T-helper 2 cell treated with Interferon-gamma antibody and Interleukin-4, amounts not matched to agents 5 μg/mL and 100 μg/mL, for 36 hours (primary cell): ENCODE results near the gene JPT1.

Experiments
- DNase-seq: peaks from one replicate; pipeline ENCODE4 v3.0.0; 2021; ENCODE audit warnings: low spot score
- H3K27ac Mint-ChIP-seq: one replicate; pipeline ENCODE4 v1.8.0; 2021; ENCODE audit warnings: mild to moderate bottlenecking, mixed read lengths
- H3K27me3 Mint-ChIP-seq: one replicate; pipeline ENCODE4 v1.8.0; 2021; ENCODE audit warnings: low read depth, mixed read lengths
- H3K36me3 Mint-ChIP-seq: one replicate; pipeline ENCODE4 v1.8.0; 2021; ENCODE audit warnings: low read depth, mixed read lengths
- H3K4me1 Mint-ChIP-seq: one replicate; pipeline ENCODE4 v1.8.0; 2021; ENCODE audit warnings: low read depth, mixed read lengths
- H3K4me3 Mint-ChIP-seq: one replicate; pipeline ENCODE4 v1.8.0; 2022; ENCODE audit warnings: mild to moderate bottlenecking, moderate library complexity, mixed read lengths
- H3K9me3 Mint-ChIP-seq: one replicate; pipeline ENCODE4 v1.8.0; 2021; ENCODE audit warnings: mixed read lengths

Gene JPT1, protein sequence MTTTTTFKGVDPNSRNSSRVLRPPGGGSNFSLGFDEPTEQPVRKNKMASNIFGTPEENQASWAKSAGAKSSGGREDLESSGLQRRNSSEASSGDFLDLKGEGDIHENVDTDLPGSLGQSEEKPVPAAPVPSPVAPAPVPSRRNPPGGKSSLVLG

DNA sequence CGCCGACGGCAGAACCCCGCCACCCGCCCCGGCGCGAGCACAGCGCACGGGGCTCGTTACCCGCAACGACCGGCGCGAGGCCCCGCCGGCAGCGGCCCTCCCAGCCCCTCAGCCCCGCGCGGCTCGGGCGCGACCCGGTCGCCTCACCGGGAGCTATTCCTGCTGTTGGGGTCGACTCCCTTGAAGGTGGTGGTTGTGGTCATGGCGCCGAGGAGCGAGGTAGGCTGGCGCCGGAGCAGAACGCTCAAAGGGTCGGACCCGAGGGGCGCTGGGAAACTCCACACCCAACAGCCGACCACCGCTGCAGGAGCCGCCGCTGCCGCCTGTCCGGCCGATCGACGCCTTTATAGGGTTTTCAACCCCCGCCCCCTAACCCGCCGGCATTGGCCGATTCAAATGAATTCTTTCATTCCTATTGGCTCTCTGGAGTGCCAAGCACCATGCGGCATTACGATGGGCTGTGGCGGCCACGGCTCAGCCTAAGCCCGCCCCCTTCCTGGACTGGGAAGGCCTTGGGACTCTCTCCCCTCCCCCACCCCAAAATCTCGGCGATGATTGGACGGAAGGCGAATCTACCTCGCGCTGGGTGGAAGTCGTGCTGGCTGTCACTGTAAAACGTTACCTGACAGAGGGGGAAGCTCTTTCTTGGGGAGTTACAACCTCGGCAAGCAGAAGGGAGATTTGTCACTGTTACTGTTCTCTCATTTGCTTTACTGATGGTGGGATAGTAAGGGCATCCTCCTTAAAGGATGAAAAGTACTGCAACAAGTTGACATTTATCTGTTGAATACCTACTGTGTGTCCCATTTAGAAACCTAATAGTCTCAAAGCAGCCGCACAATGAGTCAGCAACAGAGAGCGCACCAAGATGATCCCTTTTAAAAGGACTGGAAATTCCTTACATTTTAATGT lies at the start of gene JPT1:
Gene JPT1, minus strand, starts transcription at position 318 of the 912 bp plus-strand sequence. Its CDS starts 115 bp downstream, at position 203.
- Mint-ChIP-seq H3K36me3 (peaks cover 15% of the 10 kb centered on the region), H3K27ac (peak within 1 kb of the TSS; percentile 95)

DNA sequence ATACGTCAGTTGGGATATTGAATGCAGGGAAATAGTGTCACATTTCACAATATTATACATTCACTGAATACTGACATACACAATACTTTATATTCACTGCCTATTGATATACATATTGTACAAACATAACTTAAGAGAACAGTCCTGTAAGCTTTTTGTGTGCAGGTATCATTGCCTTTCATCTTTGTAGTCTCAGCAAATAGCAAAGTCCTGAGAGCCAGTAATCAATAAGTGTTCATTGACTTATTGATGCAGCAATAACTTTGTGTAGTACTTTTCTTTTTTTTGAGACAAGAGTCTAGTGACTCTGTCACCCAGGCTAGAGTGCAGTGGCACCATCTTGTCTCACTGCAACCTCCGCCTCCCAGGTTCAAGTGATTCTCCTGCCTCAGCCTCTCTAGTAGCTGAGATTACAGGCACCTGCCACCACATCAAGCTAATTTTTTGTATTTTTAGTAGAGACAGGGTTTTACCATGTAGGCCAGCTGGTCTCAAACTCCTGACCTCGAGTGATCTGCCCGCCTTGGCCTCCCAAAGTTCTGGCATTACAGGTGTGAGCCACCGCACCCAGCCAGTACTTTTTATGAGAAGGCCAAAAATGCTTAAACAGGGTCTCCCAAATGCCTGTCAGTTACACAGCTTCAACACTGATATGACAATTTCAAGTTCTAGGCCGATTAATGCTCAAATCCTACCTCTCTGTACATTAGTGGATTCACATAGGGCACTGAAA lies 45.7 kb upstream of the JPT1 start:
- no peak overlapping the region for H3K27ac Mint-ChIP-seq
- no peaks in the 10 kb centered on the region for H3K36me3 Mint-ChIP-seq

More for the DNA sequence above, at the start of gene JPT1:
- H3K4me1 Mint-ChIP-seq: peaks cover 34% of the 10 kb centered on the region
- DNase-seq: peak; percentile 95
- peak within 1 kb of the TSS; percentile 97 for H3K4me3 Mint-ChIP-seq
- no peaks in the 10 kb centered on the region for H3K27me3 Mint-ChIP-seq
- no peaks in the 10 kb centered on the region for H3K9me3 Mint-ChIP-seq

DNA sequence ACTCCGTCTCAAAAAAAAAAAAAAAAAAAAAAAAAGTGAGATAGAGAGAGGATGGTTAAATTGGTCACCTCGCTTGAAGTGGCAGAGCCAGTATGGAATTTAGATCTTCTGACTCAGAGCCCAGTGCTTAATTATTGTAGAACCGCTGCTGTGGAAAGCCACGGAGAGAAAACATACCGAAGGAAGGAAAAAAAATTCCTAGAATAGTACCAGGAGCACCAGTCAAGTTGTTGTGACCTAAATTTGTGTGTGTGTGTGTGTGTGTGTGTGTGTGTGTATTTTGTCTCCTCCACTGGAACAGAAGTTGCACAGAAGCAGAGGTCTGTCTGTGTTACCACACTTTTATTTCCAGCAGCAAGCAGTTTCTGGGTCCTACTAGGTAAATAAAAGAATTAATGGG lies 40.6 kb upstream of the JPT1 start:
- no peaks in the 10 kb centered on the region for H3K36me3 Mint-ChIP-seq
- H3K27me3 Mint-ChIP-seq: no peaks in the 10 kb centered on the region
- no peak overlapping the region for H3K27ac Mint-ChIP-seq
- no peaks in the 10 kb centered on the region for H3K9me3 Mint-ChIP-seq
- no peak overlapping the region for H3K4me3 Mint-ChIP-seq
- H3K4me1 Mint-ChIP-seq: peaks cover 3% of the 10 kb centered on the region
- no peak for DNase-seq

More for the DNA sequence above, 45.7 kb upstream of the JPT1 start:
- no peaks in the 10 kb centered on the region for H3K9me3 Mint-ChIP-seq
- DNase-seq: no peak
- H3K4me1 Mint-ChIP-seq: peaks cover 12% of the 10 kb centered on the region
- no peaks in the 10 kb centered on the region for H3K27me3 Mint-ChIP-seq
- no peak overlapping the region for H3K4me3 Mint-ChIP-seq

DNA sequence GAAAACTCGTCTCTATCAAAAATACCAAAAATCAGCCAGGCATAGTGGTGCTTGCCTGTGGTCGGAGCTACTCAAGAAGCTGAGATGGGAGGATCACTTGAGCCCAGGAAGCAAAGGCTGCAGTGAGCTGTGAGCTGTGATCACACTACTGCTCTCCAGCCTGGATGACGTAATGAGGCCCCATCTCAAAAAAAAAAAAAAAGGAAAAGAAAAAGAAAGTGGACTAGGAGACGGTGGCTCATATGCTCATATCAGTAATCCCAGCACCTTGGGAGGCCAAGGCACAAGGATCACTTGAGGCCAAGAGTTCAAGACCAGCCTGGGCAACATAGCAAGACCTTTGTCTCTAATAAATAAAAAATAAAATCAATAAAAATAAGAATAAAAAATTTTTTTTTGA lies 37.3 kb upstream of the JPT1 start:
- H3K4me1 Mint-ChIP-seq: peaks cover 11% of the 10 kb centered on the region
- no peak for DNase-seq
- no peak overlapping the region for H3K4me3 Mint-ChIP-seq
- no peaks in the 10 kb centered on the region for H3K36me3 Mint-ChIP-seq
- H3K27ac Mint-ChIP-seq: no peak overlapping the region
- H3K27me3 Mint-ChIP-seq: no peaks in the 10 kb centered on the region
- no peaks in the 10 kb centered on the region for H3K9me3 Mint-ChIP-seq

DNA sequence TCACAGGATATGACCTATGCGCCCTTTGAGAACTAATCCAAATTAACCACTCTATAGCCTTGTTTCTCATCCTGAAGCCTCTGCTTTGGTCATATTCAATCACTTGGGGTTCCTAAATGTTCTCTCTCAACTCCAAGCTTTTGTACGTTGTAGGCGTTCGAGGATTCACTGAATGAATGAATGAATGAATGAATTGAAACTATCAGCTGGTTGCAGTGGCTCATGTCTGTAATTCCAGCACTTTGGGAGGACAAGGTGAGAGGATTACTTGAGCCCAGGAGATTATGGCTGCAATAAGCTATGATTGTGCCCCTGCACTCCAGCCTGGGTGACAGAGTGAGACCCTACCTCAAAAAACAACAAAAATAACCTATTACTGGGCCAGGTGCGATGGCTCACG lies 34.3 kb upstream of the JPT1 start:
- Mint-ChIP-seq H3K36me3 (peaks cover 5% of the 10 kb centered on the region), H3K27ac (peak overlapping the region; percentile 93), H3K27me3 (no peaks in the 10 kb centered on the region), H3K4me3 (no peak overlapping the region), H3K4me1 (peaks cover 21% of the 10 kb centered on the region), H3K9me3 (no peaks in the 10 kb centered on the region)
- no peak for DNase-seq

DNA sequence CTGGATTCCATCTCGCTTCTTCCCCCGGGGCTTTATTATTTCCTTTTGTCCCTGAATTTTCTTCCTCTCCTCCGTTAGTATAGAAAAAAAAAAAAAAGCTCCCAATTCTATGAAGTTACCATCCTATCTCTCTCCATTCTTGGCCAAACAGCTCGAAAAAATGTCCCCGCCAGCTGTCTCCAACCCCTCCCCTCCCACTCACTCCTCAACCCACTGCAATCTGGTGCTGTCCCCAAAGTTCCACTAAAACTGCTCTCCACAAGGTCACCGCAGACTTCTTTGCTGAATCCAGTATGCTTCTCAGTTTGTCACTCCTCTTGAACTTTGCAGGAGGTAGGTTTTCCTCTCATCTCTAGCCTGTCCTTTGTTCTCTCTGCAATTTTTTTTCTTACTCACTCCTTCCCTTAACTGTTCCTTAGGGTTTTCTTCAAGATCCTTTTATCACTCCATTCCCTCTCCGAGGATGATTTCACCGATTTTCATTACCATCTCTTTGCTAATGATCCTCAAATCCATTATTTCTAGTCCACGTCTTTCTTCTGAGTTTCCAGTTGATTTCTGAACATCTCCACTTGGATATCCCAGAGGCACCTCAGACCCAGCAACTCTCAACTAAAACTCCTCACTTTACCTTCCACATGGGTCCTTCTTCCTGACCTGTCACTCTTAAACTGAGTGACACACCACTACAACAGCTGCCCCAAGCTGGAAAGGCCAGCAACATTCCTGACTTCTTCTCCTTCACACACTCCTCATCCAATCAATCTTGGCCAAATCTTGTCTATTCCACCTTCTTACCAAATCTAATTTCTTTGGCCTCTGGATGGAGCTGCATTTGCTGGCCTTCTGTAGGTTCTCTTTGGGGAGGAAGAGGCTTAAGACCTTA lies 29.9 kb upstream of the JPT1 start:
- H3K4me3 Mint-ChIP-seq: peak overlapping the region; percentile 83
- H3K36me3 Mint-ChIP-seq: peaks cover 24% of the 10 kb centered on the region
- no peaks in the 10 kb centered on the region for H3K27me3 Mint-ChIP-seq
- no peaks in the 10 kb centered on the region for H3K9me3 Mint-ChIP-seq
- peak overlapping the region; percentile 98 for H3K27ac Mint-ChIP-seq
- peaks cover 30% of the 10 kb centered on the region for H3K4me1 Mint-ChIP-seq
- no peak for DNase-seq

DNA sequence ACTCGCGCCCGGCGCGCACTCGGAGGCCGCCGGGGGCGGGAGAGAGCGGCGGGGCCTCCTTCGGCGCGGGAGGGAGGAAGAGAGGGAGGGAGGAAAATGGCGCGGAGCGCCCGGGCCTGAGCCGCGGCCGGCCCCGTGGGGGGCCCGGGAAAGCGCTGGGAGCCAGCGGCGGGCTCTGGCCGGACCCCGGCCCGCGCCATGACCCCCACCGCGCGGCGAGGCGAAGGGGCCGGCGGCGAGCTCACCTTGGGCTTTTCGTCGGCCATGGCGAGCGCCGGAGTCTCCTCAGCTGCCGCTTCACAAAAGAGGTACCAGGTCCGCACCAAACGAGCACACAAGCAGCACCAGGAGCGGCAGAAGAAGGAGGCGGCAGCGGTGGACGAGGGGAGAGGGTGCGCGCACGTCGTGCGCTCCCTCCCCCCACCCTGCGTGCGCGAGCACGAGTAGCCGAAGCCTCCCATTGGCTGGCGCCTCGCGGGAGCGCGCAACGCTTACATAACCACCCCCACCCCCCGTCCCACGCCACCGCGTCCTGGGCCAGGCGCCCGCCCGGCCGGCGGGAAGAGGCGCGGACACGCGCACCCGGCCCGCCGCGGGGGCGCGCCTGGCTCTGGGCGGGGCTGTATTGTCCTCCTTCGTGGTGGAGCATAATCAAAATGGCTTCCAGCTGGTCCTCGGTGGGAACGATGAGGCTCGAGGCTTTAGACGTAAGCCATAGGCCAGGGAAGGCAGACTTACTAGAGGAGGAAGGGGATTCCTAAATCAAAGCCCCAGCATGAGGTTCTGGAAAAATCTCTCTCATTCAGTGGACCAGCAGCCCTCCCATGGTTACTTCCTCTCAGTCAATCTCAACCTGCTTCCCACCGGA lies 28.5 kb upstream of the JPT1 start, which contains the start of gene SUMO2:
Gene SUMO2, minus strand, starts transcription at position 391 of the 868 bp plus-strand sequence. Its CDS starts 125 bp downstream, at position 266.
- Mint-ChIP-seq H3K4me1 (peaks cover 22% of the 10 kb centered on the region), H3K4me3 (peak within 1 kb of the TSS; percentile 96), H3K9me3 (no peaks in the 10 kb centered on the region), H3K27me3 (no peaks in the 10 kb centered on the region), H3K36me3 (peaks cover 35% of the 10 kb centered on the region), H3K27ac (peak within 1 kb of the TSS; percentile 98)
- peak; percentile 95 for DNase-seq

DNA sequence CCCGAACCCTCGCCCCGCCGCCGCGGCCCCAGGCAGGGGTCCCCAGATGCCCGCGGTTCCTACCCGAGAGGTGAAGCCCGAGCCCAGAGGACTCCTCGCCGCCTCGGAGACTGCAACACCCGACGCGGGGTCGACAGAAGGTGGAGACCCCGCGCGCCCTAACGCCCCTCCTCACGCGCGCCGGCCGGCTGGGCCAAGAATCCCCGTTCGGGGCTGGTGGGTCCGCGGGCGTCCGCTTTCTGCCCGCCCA lies 27.9 kb upstream of the JPT1 start:
- Mint-ChIP-seq H3K4me1 (peaks cover 22% of the 10 kb centered on the region), H3K27me3 (no peaks in the 10 kb centered on the region), H3K27ac (peak overlapping the region; percentile 86), H3K36me3 (peaks cover 35% of the 10 kb centered on the region), H3K9me3 (no peaks in the 10 kb centered on the region), H3K4me3 (peak overlapping the region; percentile 96)
- DNase-seq: no peak

DNA sequence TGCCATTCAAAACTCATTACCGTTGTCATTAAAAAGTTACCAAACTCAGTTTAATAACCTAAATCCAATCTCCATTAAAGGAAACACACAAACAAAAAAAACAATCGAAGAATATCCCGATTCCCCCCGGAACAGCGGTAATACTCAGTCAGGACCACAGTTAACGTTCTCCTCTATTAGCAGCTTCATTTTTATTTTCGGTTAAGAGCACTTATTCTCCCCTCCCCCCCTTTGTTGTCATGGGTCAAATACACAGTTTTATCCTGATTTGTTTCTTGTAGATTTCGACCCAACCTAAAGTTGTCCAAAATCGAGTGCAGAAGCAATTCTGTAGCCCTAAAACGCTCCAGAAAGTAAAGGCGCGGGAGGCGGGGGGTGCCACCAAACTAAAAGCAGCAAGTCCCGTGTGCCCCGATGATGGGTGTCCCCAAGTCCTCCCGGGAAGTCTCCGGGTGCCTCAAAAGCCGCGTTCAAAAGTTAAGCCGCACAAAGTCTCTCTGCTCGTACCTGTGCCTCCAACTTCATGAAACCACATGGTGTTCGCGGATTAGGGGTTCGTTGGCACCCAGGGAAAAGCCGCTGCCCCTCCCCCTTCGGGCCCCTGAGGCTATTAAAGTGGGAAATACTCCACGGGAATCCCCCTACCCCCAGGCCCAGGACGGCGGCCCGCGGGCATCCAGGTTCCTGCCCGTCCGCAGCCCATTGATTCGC lies 27.5 kb upstream of the JPT1 start:
- Mint-ChIP-seq H3K4me3 (peak overlapping the region; percentile 96), H3K36me3 (peaks cover 36% of the 10 kb centered on the region), H3K27ac (peak overlapping the region; percentile 86), H3K4me1 (peaks cover 22% of the 10 kb centered on the region), H3K27me3 (no peaks in the 10 kb centered on the region), H3K9me3 (no peaks in the 10 kb centered on the region)
- peak; percentile 40 for DNase-seq

DNA sequence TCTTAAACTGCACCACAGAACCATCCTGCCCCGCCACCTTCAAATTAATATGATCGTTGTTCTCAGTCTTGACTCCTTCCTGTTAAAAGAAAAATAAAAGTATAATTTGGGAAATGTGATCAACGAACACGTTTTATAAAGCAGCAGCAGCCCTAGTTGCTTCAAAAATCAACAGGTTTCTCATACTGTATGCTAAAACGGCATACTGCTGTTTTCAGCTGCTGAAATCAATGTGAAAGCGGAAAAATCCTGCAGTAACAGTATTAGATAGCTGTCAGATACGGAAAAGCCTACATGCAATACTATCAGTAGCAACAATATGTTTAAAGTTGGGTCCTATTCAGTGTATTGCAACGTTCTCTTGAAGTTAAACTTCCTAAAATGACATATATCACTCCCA lies 26.8 kb upstream of the JPT1 start:
- peak overlapping the region; percentile 86 for H3K27ac Mint-ChIP-seq
- no peaks in the 10 kb centered on the region for H3K9me3 Mint-ChIP-seq
- H3K4me1 Mint-ChIP-seq: peaks cover 22% of the 10 kb centered on the region
- DNase-seq: no peak
- H3K27me3 Mint-ChIP-seq: no peaks in the 10 kb centered on the region
- peak overlapping the region; percentile 96 for H3K4me3 Mint-ChIP-seq
- peaks cover 41% of the 10 kb centered on the region for H3K36me3 Mint-ChIP-seq

DNA sequence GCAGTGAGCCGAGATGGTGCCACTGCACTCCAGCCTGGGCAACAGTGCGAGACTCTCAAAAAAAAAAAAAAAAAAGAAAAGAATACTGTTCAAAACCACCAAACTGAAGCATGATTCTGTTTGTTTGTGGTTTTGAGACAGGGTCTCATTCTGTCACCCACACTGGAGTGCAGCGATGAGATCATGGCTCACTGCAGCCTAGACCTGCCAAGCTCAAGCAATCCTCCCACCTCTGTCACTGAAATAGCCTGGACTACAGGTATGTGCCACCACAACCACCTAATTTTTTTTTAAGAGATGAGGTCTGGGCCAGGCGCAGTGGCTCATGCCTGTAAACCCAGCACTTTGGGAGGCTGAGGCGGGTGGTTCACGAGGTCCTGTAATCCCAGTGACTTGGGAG lies 24.1 kb upstream of the JPT1 start:
- H3K27me3 Mint-ChIP-seq: no peaks in the 10 kb centered on the region

DNA sequence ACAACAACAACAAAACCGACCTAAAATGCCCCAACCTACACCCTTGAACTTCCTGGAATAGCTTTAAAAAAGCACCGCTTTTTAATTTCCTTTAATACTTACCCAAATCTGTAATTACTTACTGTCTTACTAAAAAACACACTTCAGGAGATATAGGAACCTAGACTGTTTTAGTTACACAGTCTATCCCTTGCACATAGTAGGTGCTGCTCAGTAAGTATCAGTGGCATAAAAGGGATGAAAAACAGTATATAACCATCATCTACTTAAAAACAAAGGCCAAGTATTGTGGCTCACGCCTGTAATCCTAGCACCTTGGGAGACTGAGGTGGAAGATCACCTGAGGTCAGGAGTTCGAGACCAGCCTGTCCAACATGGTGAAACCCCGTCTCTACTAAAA lies 22.3 kb upstream of the JPT1 start:
- H3K27ac Mint-ChIP-seq: no peak overlapping the region
- H3K4me1 Mint-ChIP-seq: peaks cover 16% of the 10 kb centered on the region

More for the DNA sequence above, 24.1 kb upstream of the JPT1 start:
- peaks cover 13% of the 10 kb centered on the region for H3K4me1 Mint-ChIP-seq
- no peak overlapping the region for H3K4me3 Mint-ChIP-seq
- no peak overlapping the region for H3K27ac Mint-ChIP-seq
- no peak for DNase-seq
- peaks cover 51% of the 10 kb centered on the region for H3K36me3 Mint-ChIP-seq
- no peaks in the 10 kb centered on the region for H3K9me3 Mint-ChIP-seq

More for the DNA sequence above, 22.3 kb upstream of the JPT1 start:
- Mint-ChIP-seq H3K36me3 (peaks cover 62% of the 10 kb centered on the region), H3K9me3 (no peaks in the 10 kb centered on the region), H3K27me3 (no peaks in the 10 kb centered on the region), H3K4me3 (no peak overlapping the region)
- DNase-seq: no peak
